Fibroblast of upper back skin (primary cell): ENCODE data around the gene ACTL7B.
"Not testable (repeated sequence)": the region's sequence is repeated elsewhere in the genome, so short reads cannot be mapped to it uniquely, and the experiment has no call there.

ENCODE experiments used
- DNase-seq: peaks from one replicate; pipeline ENCODE4 v3.0.0-alpha.2; 2013

Gene ACTL7B

GRCh38 chr9:108842610-108843295, 13.0 kb downstream of the ACTL7B start:
- DNase-seq = no peak

GRCh38 chr9:108839561-108839960, 16.2 kb downstream of the ACTL7B start:
- not testable (repeated sequence) for DNase-seq

- peak; percentile 91 for DNase-seq
These were observed 17.8 kb downstream of the ACTL7B start for GRCh38 chr9:108838017-108838416.

GRCh38 chr9:108837530-108837929, 18.3 kb downstream of the ACTL7B start:
- DNase-seq = no peak

GRCh38 chr9:108836781-108837180, 19.0 kb downstream of the ACTL7B start:
- peak; percentile 61 for DNase-seq

- no peak for DNase-seq
These were observed 19.5 kb downstream of the ACTL7B start for GRCh38 chr9:108836319-108836718.

GRCh38 chr9:108835831-108836230, 20.0 kb downstream of the ACTL7B start:
- no peak for DNase-seq

- DNase-seq = peak; percentile 36
These were observed 20.7 kb downstream of the ACTL7B start for GRCh38 chr9:108834959-108835665.

GRCh38 chr9:108832179-108832500, 23.6 kb downstream of the ACTL7B start:
- DNase-seq = no peak

- no peak for DNase-seq
These were observed 24.1 kb downstream of the ACTL7B start for GRCh38 chr9:108831496-108832178.

- no peak for DNase-seq
These were observed 25.5 kb downstream of the ACTL7B start for GRCh38 chr9:108830272-108830671.

GRCh38 chr9:108823829-108824228, 32.0 kb downstream of the ACTL7B start:
- DNase-seq = no peak

- DNase-seq = no peak
These were observed 39.7 kb downstream of the ACTL7B start for GRCh38 chr9:108816037-108816436.

- no peak for DNase-seq
These were observed 40.6 kb downstream of the ACTL7B start for GRCh38 chr9:108815156-108815555.

- peak; percentile 48 for DNase-seq
These were observed 41.7 kb downstream of the ACTL7B start for GRCh38 chr9:108813951-108814601.

- DNase-seq = no peak
These were observed 43.3 kb downstream of the ACTL7B start for GRCh38 chr9:108812396-108813025.

- DNase-seq = no peak
These were observed 43.8 kb downstream of the ACTL7B start for GRCh38 chr9:108811944-108812343.

- DNase-seq = no peak
These were observed 46.5 kb downstream of the ACTL7B start for GRCh38 chr9:108809269-108809668.
